GM21528 (cell line): ENCODE results near the gene M6PR.
"Not testable (repeated sequence)": the region's sequence is repeated elsewhere in the genome, so short reads cannot be mapped to it uniquely, and the experiment has no call there.

ENCODE experiments used
- ATAC-seq: cut with Tn5 transposase; IDR thresholded peaks from one replicate; pipeline ENCODE4 v1.9.1; 2021; ENCODE audit warnings: mild to moderate bottlenecking, moderate library complexity; ENCODE audit not compliant: unreplicated experiment, low FRiP score

The M6PR gene

GRCh38 chr12:8914033-8914715 lies 35.3 kb downstream of the M6PR start, which contains the start of gene PHC1:
TSS of gene PHC1 (plus strand) at chr12:8914509. CDS start at chr12:8917678, 3,169 bp downstream.
- ATAC-seq: peak; percentile 62

- ATAC-seq: no peak
Measured at GRCh38 chr12:8913702-8914032, 35.8 kb downstream of the M6PR start.

- no peak for ATAC-seq
Measured at GRCh38 chr12:8912914-8913313, 36.5 kb downstream of the M6PR start.

- no peak for ATAC-seq
Measured at GRCh38 chr12:8911606-8912268, 37.7 kb downstream of the M6PR start.

GRCh38 chr12:8909752-8910151 lies 39.7 kb downstream of the M6PR start:
- ATAC-seq: no peak

- ATAC-seq: no peak
Measured at GRCh38 chr12:8907513-8907912, 41.9 kb downstream of the M6PR start.

GRCh38 chr12:8906266-8907180 lies 42.9 kb downstream of the M6PR start:
- ATAC-seq: no peak

GRCh38 chr12:8905546-8905945 lies 43.9 kb downstream of the M6PR start:
- no peak for ATAC-seq

GRCh38 chr12:8904665-8905064 lies 44.8 kb downstream of the M6PR start:
- ATAC-seq: no peak

- no peak for ATAC-seq
Measured at GRCh38 chr12:8903646-8904045, 45.8 kb downstream of the M6PR start.

- not testable (repeated sequence) for ATAC-seq
Measured at GRCh38 chr12:8902703-8903102, 46.7 kb downstream of the M6PR start.

- no peak for ATAC-seq
Measured at GRCh38 chr12:8899830-8900229, 49.6 kb downstream of the M6PR start.

GRCh38 chr12:8897081-8897480 lies 52.4 kb downstream of the M6PR start:
- no peak for ATAC-seq

GRCh38 chr12:8894986-8895385 lies 54.5 kb downstream of the M6PR start:
- ATAC-seq: no peak

- ATAC-seq: no peak
Measured at GRCh38 chr12:8894378-8894777, 55.1 kb downstream of the M6PR start.

- ATAC-seq: no peak
Measured at GRCh38 chr12:8891976-8892375, 57.5 kb downstream of the M6PR start.
